Ishikawa (cell line): ENCODE data around the gene UBE3A.

ENCODE experiments used
- CEBPB ChIP-seq: IDR thresholded peaks from 2 replicates; pipeline ENCODE4 v1.6.1; 2012
- EGR1 ChIP-seq: IDR thresholded peaks from 2 replicates; pipeline ENCODE4 v1.6.1; 2012
- EP300 ChIP-seq: IDR thresholded peaks from 2 replicates; pipeline ENCODE4 v1.6.1; 2012; ENCODE audit warnings: borderline replicate concordance
- FOXM1 ChIP-seq: IDR thresholded peaks from 2 replicates; pipeline ENCODE4 v1.6.1; 2012; ENCODE audit warnings: low read depth, borderline replicate concordance
- NFIC ChIP-seq: IDR thresholded peaks from 2 replicates; pipeline ENCODE4 v1.6.1; 2012
- RAD21 ChIP-seq: IDR thresholded peaks from 2 replicates; pipeline ENCODE4 v1.6.1; 2012; ENCODE audit warnings: low read depth
- TAF1 ChIP-seq: IDR thresholded peaks from 2 replicates; pipeline ENCODE4 v1.6.1; 2012; ENCODE audit warnings: low read depth, mild to moderate bottlenecking
- TCF12 ChIP-seq: IDR thresholded peaks from 2 replicates; pipeline ENCODE4 v1.6.1; 2012; ENCODE audit warnings: low read depth
- YY1 ChIP-seq: IDR thresholded peaks from 2 replicates; pipeline ENCODE4 v1.6.1; 2012; ENCODE audit warnings: low read depth
- TF ChIP-seq, protein P1 (sequence below): IDR thresholded peaks from 2 replicates; pipeline ENCODE4 v1.6.1; 2012; ENCODE audit warnings: low read depth, mild to moderate bottlenecking
- TF ChIP-seq, protein P2 (sequence below): IDR thresholded peaks from 2 replicates; pipeline ENCODE4 v1.6.1; 2012
- TF ChIP-seq, protein P3 (sequence below): IDR thresholded peaks from 2 replicates; pipeline ENCODE4 v1.6.1; 2012

DNA sequence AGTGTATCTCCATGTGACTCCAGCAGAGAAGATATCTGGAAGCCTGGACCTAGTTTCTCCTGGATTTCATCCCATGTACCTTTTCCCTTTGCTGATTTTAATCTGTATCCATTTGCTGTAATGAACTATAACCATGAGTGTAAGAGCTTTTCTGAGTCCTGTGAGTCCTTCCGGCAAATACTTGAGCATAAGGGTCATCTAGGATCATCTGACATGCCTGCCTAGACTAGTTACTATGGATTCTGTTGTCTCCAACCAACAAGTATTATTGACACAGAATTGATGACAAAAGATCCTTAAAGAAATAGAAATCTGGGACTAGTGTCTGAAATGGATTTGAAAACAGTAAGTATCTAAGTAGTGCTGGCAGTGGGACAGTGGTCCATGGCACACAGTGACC, 11.3 kb upstream of the UBE3A start:
- TF ChIP-seq EP300 = no peak
- no peak for TF ChIP-seq TAF1
- no peak for TF ChIP-seq NFIC
- TF ChIP-seq FOXM1 = no peak
- no peak for TF ChIP-seq YY1
- TF ChIP-seq, protein P1, sequence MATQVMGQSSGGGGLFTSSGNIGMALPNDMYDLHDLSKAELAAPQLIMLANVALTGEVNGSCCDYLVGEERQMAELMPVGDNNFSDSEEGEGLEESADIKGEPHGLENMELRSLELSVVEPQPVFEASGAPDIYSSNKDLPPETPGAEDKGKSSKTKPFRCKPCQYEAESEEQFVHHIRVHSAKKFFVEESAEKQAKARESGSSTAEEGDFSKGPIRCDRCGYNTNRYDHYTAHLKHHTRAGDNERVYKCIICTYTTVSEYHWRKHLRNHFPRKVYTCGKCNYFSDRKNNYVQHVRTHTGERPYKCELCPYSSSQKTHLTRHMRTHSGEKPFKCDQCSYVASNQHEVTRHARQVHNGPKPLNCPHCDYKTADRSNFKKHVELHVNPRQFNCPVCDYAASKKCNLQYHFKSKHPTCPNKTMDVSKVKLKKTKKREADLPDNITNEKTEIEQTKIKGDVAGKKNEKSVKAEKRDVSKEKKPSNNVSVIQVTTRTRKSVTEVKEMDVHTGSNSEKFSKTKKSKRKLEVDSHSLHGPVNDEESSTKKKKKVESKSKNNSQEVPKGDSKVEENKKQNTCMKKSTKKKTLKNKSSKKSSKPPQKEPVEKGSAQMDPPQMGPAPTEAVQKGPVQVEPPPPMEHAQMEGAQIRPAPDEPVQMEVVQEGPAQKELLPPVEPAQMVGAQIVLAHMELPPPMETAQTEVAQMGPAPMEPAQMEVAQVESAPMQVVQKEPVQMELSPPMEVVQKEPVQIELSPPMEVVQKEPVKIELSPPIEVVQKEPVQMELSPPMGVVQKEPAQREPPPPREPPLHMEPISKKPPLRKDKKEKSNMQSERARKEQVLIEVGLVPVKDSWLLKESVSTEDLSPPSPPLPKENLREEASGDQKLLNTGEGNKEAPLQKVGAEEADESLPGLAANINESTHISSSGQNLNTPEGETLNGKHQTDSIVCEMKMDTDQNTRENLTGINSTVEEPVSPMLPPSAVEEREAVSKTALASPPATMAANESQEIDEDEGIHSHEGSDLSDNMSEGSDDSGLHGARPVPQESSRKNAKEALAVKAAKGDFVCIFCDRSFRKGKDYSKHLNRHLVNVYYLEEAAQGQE = no peak
- no peak for TF ChIP-seq RAD21
- TF ChIP-seq, protein P2, sequence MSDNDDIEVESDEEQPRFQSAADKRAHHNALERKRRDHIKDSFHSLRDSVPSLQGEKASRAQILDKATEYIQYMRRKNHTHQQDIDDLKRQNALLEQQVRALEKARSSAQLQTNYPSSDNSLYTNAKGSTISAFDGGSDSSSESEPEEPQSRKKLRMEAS = no peak
- TF ChIP-seq, protein P3, sequence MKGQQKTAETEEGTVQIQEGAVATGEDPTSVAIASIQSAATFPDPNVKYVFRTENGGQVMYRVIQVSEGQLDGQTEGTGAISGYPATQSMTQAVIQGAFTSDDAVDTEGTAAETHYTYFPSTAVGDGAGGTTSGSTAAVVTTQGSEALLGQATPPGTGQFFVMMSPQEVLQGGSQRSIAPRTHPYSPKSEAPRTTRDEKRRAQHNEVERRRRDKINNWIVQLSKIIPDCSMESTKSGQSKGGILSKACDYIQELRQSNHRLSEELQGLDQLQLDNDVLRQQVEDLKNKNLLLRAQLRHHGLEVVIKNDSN = no peak
- TF ChIP-seq EGR1 = no peak
- TF ChIP-seq TCF12 = no peak
- TF ChIP-seq CEBPB = no peak
